Cardiac septum (tissue), 1 donor: ENCODE data around the gene CWH43. TPM values are rescaled to one million over a fixed set of nuclear protein-coding genes. Genes with fewer than 3 reads are reported as not detected.
"Not testable (repeated sequence)": the region's sequence is repeated elsewhere in the genome, so short reads cannot be mapped to it uniquely, and the experiment has no call there.

Experiments used
- DNase-seq: peaks from one replicate; pipeline ENCODE4 v3.0.0-alpha.2; 2020; ENCODE audit warnings: low spot score
- intact Hi-C: fragments of 100-400 bp; cut with DNase I; formaldehyde crosslinking; loops from one replicate; pipeline ENCODE4 v1.14.0; 2022
- long read RNA-seq: library from polyadenylated mRNA; unstranded; transcript quantifications from one replicate; pipeline ENCODE4 v2.0.0, GENCODE V29; 2021
- total RNA-seq: library from RNA; stranded (reverse); fragmentation: NEBNext Ultra II Directional; extraction: Animal tissue kit (Norgen Biotek cat#: 25700); gene quantifications from one replicate; pipeline ENCODE4 v1.2.1, GENCODE V29; 2021
- donor health status: DM: no; HTN: no; CAD: no.

Gene CWH43
- not detected for total RNA-seq
- long read RNA-seq, result 0 reads

- no peak for DNase-seq
- intact Hi-C loops, result no loop called here
These were observed at the start of gene CWH43 for GRCh38 chr4:48985976-48986653. Gene CWH43, plus strand, starts transcription at chr4:48986275. Its CDS starts 155 bp downstream, at chr4:48986430.

DNA sequence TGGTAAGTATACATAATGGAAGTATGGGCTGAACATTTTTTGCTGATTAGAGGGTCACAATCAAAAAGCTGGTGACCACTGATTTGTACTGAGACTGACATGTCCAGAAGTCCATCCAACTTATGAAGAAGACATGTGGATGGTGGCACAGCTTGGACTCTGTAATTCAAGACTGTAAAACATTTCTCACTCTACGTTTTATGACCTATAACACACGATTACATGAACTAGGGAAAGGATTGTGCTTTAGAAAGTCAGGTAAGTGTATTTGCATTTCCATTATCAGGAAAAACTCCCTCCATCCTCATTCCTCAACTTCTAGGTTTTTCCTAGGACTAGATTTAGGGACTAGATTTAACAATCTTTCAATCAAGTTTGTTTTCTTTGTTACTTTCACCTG, 49.0 kb upstream of the CWH43 start:
- no peak for DNase-seq
- intact Hi-C loops, result no loop called here

DNA sequence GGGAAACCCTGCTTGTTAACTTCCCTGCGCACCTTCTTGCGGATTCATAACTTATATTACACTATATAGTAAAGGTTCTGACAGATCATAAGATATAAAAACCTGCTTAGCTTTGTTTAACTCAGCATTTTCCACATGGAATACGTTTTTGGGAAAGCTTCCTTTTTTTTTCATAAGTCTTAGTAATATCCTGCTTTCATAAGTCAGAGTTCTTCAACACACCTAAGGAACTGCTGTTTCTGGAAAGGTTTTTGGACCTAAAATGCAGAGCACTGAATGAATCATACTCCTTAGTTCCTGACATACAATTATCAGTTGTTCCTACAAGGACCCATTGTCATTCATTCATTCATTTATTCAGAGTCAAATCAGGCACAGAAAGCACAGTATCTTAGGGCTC, 47.2 kb upstream of the CWH43 start:
- DNase-seq, result no peak
- intact Hi-C loops, result no loop called here

DNA sequence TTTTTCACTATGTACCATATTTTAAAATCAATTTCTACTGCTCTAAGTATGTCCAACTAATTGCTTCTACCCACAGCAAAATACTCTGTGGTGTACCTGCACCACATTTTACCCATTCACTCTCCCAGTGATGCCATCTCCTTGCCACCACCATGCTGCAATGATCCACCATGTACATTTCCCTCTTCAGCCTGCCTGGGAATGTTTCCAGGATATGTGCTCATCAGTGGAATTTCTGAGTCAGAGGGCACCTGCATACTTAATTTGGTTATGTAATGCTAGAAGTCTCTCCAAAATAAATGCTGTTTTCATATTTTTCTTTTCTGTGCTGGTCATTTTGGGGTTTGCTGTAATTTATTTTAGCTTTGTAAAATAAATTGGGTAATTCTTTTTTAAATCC, 46.3 kb upstream of the CWH43 start:
- intact Hi-C loops, result no loop called here
- DNase-seq, result no peak

DNA sequence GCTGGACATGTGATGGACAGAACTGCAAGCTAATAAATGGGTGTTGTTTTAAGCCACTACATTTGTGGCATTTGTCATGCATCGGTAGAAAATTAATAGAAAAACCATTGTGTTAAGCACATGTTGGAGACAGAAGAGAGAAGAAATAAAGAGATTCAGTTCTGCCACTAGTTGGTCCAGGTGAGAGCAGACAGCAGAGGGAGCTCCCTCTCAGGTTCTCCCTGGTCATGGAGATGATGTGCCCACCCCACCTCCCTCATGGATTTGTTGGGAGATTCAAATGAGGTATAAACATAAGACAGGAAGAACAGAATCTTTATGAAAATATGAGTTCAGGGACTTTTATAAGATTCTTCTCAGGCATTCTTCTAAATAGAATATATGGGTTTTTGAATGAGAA, 42.7 kb upstream of the CWH43 start:
- no peak for DNase-seq
- intact Hi-C loops, result no loop called here

- intact Hi-C loops, result no loop called here
- DNase-seq, result no peak
These were observed 41.8 kb upstream of the CWH43 start for GRCh38 chr4:48944252-48944651.

DNA sequence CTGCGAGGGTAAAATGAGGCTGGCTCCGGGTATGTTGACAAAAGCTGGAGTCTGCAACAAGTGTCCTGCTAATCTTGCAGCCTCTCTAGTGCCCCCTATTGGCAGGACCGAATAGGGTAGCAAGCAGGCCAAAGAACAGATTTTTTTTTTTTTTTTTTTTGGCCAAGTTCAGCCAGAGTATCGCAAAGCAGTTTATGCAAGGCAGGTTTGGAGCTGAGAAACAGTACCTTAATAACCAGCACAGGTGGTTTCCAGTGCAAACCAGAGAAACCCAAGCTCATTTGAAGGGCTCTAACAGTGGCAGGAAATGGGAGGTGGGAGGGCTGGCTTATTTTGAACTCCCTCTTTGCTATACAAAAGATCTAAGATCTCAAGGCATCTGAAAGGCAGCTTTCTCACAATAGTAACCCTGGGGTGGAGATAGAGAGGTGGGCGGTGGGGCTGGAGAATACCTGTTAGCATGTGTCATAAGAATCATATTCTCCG, 41.3 kb upstream of the CWH43 start:
- no peak for DNase-seq
- intact Hi-C loops, result no loop called here

- intact Hi-C loops, result no loop called here
- DNase-seq, result no peak
These were observed 40.1 kb upstream of the CWH43 start for GRCh38 chr4:48945981-48946380.

- DNase-seq, result no peak
- intact Hi-C loops, result no loop called here
These were observed 38.3 kb upstream of the CWH43 start for GRCh38 chr4:48947731-48948130.

GRCh38 chr4:48949086-48949485, 37.0 kb upstream of the CWH43 start:
- DNase-seq, result no peak
- intact Hi-C loops, result no loop called here

GRCh38 chr4:48949518-48950219, 36.4 kb upstream of the CWH43 start:
- no peak for DNase-seq
- intact Hi-C loops, result no loop called here

DNA sequence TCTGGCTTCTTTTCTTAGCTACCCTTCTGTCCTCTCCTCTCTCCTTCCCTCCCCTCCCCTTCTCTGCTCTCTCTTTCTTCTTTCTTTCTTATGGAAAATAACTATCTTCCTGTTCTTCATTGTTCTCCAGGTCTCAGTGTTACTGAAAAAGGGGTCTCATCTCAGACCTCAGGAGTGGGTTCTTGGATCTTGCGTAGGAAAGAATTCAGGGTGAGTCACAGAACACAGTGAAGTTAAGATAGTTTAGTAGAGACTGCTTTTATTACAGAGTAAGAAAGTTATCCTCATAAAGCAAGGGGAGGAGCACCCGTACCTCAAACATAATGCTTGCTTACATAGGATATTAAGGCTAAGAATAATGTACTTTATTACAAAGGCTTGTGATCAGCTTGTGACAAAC, 31.8 kb upstream of the CWH43 start:
- no peak for DNase-seq
- intact Hi-C loops, result no loop called here

- intact Hi-C loops, DNase-seq: not testable (repeated sequence)
These were observed 28.7 kb upstream of the CWH43 start for GRCh38 chr4:48957366-48957765.

DNA sequence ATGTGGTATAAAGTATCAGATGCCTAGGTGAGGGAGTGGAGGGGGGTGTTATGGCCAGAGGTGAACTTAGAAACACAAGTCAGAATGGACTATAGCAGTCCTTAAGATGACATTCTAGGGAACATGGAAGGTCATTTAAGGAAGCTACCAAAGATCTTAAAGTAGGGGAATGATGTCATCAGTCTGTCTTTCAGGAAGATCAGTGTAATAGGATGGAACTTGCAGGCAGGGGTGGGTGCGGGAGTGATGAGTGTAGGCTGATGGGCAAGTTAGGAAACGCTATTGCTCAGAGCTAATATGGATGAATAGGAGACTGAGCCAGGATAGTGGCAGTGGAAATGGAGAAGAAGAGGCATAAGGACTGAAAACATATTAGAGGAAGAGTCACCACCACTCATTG, 27.5 kb upstream of the CWH43 start:
- DNase-seq, result no peak
- intact Hi-C loops, result no loop called here

DNA sequence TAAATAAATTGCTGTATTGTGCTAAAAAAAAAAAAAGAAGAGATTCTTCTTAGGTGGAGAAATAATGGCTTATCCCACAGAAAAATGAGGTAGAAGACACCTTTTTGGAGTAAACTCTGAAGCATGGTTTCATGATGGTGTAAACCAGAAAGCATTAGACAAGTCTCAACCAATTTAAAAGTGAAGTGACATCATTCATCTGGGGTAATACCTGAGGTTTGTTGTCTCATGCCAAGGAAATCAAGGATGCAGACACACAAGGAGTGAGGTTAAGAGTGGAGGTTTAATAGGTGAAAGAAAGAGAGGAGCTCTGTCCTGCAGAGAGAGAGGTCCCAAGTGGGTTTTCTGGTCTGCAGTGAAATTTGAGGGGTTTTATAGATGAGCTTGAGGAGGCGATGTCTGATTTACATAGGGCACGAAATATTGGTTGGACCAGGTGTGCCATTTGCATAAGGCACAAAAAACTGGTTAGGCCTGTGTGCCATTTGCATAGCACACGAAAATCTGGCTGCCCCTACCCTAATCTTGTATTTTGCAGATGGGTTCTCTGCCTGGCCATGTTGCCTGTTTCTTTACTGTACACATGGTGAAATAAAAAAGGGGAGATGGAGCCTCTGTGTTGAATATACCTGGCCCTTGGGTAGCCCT, 25.0 kb upstream of the CWH43 start:
- no peak for DNase-seq
- intact Hi-C loops, result loop anchor here (10.0 kb wide), 2 partner anchors 276 to 516 kb away; no protein-coding TSS in a partner anchor

DNA sequence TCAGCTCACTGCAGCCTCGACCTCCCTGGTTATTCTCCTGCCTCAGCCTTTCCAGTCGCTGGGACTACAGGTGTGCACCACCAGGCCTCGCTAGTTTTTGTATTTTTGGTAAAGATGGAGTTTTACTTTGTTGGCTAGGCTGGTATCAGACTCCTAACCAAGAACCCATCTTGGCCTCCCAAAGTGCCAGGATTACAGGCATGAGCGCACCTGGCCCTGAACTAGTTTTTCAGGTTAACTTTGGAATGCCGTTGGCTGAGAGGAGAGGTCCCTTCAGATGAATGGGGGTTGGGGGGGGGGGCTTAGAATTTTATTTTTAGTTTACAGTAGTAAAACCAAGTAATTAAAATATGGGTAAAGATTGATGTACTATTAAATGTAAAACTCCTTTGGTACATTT, 23.4 kb upstream of the CWH43 start:
- intact Hi-C loops, result loop anchor here (1.0 to 10.0 kb wide), 3 partner anchors 278 to 518 kb away; no protein-coding TSS in a partner anchor
- DNase-seq, result no peak

- no peak for DNase-seq
- intact Hi-C loops, result loop anchor here (1.0 to 10.0 kb wide), 3 partner anchors 278 to 518 kb away; no protein-coding TSS in a partner anchor
These were observed 22.9 kb upstream of the CWH43 start for GRCh38 chr4:48963042-48963679.

DNA sequence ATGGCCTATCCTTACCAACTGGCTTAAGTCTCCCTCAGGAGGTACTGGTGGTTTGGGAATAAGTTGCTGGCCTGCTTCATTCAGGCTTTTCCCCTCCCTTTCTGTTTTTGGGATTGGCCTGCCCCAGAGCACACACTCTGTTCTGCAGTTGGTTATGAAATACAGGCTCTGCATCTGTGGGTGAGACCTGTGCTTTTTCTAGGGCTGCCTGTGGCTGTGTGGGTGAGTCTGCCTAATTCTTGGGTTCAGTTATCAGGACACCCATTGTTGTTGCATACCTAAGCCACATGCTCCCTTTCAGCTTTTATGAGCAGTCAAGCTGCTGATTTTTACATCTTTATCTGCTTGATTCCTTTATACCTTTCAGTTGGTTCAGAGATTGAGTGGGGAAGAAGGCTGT, 19.0 kb upstream of the CWH43 start:
- intact Hi-C loops, result loop anchor here (10.0 kb wide), 2 partner anchors 282 to 522 kb away; no protein-coding TSS in a partner anchor
- no peak for DNase-seq

DNA sequence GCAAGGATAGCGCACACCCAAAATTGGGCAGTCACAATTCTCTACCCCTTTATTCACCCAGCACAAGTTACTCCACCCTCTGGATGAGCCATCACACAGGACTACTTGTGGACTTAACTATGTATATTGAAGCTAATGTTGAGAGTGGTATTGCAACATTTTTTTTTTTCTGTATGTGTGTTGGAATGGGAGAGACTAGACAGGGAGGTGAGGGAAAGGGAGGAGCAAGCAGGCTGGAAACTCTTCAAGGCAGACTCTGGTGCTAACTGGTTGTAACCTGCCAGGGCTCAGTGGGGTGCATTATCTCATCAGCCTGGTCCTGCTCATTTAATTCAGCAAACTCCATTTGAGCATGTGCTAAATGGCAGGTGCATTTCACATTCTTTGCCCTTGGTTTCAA, 18.4 kb upstream of the CWH43 start:
- no peak for DNase-seq
- intact Hi-C loops, result loop anchor here (10.0 kb wide), 2 partner anchors 283 to 523 kb away; no protein-coding TSS in a partner anchor

- intact Hi-C loops, result loop anchor here (10.0 kb wide), 2 partner anchors 284 to 524 kb away; no protein-coding TSS in a partner anchor
- no peak for DNase-seq
These were observed 17.3 kb upstream of the CWH43 start for GRCh38 chr4:48968814-48969213.
